WTC11 (cell line): Measurements from ENCODE around the gene OAS2.

Source experiments
- ATF3 ChIP-seq: sonication (generic); formaldehyde crosslinking; conservative IDR thresholded peaks from 2 replicates; pipeline ENCODE4 v1.8.1; 2022; ENCODE audit warnings: mild to moderate bottlenecking, missing genetic modification reagents
- ETV6 ChIP-seq: sonication (generic); formaldehyde crosslinking; IDR thresholded peaks from 2 replicates; pipeline ENCODE4 v1.8.1; 2022; ENCODE audit warnings: mild to moderate bottlenecking, missing genetic modification reagents
- FOXK1 ChIP-seq: sonication (generic); formaldehyde crosslinking; IDR thresholded peaks from 2 replicates; pipeline ENCODE4 v1.8.0; 2022; ENCODE audit warnings: mild to moderate bottlenecking, moderate library complexity, missing genetic modification reagents
- IRF1 ChIP-seq: sonication (generic); formaldehyde crosslinking; IDR thresholded peaks from 2 replicates; pipeline ENCODE4 v1.8.0; 2023; ENCODE audit warnings: missing genetic modification reagents
- MXD4 ChIP-seq: fragments of 250-450 bp; sonication (Bioruptor Pico); IDR thresholded peaks from 2 replicates; pipeline ENCODE4 v1.8.0; 2021; ENCODE audit warnings: mild to moderate bottlenecking, moderate library complexity, borderline replicate concordance
- NFYB ChIP-seq: sonication (generic); formaldehyde crosslinking; conservative IDR thresholded peaks from 2 replicates; pipeline ENCODE4 v1.8.0; 2022; ENCODE audit warnings: low read depth, missing genetic modification reagents
- NR2C2 ChIP-seq: sonication (generic); formaldehyde crosslinking; IDR thresholded peaks from 2 replicates; pipeline ENCODE4 v1.8.0; 2022; ENCODE audit warnings: mild to moderate bottlenecking, missing genetic modification reagents
- SP1 ChIP-seq: sonication (generic); formaldehyde crosslinking; conservative IDR thresholded peaks from 2 replicates; pipeline ENCODE4 v1.8.1; 2022; ENCODE audit warnings: missing genetic modification reagents
- ZBTB21 ChIP-seq: sonication (generic); formaldehyde crosslinking; IDR thresholded peaks from 2 replicates; pipeline ENCODE4 v1.8.1; 2023; ENCODE audit warnings: mild to moderate bottlenecking, missing genetic modification reagents, borderline replicate concordance
- ZNF416 ChIP-seq: fragments of 250-450 bp; sonication (Bioruptor Pico); IDR thresholded peaks from 2 replicates; pipeline ENCODE4 v1.9.0; 2021; ENCODE audit warnings: mild to moderate bottlenecking, inconsistent platforms
- ZNF423 ChIP-seq: fragments of 250-450 bp; sonication (Bioruptor Pico); IDR thresholded peaks from 2 replicates; pipeline ENCODE4 v2.1.2; 2022; ENCODE audit warnings: mild to moderate bottlenecking, moderate library complexity
- TF ChIP-seq, protein P1 (sequence below): fragments of 200-600 bp; IDR thresholded peaks from 2 replicates; pipeline ENCODE4 v1.8.0; 2022; ENCODE audit warnings: antibody characterized with exemption

GRCh38 chr12:113051759-113052158 is 73.4 kb downstream of the OAS2 start:
- TF ChIP-seq IRF1 (no peak), ETV6 (CRISPR knock-in tag) (no peak), SP1 (CRISPR knock-in tag) (no peak), ZNF416 (no peak), ZBTB21 (CRISPR knock-in tag) (no peak), ATF3 (CRISPR knock-in tag) (no peak), MXD4 (no peak), ZNF423 (CRISPR knock-in tag) (no peak), NFYB (CRISPR knock-in tag) (no peak), FOXK1 (CRISPR knock-in tag) (no peak), NR2C2 (CRISPR knock-in tag) (no peak)
- TF ChIP-seq, protein P1, sequence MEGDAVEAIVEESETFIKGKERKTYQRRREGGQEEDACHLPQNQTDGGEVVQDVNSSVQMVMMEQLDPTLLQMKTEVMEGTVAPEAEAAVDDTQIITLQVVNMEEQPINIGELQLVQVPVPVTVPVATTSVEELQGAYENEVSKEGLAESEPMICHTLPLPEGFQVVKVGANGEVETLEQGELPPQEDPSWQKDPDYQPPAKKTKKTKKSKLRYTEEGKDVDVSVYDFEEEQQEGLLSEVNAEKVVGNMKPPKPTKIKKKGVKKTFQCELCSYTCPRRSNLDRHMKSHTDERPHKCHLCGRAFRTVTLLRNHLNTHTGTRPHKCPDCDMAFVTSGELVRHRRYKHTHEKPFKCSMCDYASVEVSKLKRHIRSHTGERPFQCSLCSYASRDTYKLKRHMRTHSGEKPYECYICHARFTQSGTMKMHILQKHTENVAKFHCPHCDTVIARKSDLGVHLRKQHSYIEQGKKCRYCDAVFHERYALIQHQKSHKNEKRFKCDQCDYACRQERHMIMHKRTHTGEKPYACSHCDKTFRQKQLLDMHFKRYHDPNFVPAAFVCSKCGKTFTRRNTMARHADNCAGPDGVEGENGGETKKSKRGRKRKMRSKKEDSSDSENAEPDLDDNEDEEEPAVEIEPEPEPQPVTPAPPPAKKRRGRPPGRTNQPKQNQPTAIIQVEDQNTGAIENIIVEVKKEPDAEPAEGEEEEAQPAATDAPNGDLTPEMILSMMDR: no peak
